ENCODE data around the gene KRT85.

Gene KRT85

GRCh38 chr12:52364901-52365489 is 2.3 kb downstream of the KRT85 start:
- no peak for DNase-seq

DNA sequence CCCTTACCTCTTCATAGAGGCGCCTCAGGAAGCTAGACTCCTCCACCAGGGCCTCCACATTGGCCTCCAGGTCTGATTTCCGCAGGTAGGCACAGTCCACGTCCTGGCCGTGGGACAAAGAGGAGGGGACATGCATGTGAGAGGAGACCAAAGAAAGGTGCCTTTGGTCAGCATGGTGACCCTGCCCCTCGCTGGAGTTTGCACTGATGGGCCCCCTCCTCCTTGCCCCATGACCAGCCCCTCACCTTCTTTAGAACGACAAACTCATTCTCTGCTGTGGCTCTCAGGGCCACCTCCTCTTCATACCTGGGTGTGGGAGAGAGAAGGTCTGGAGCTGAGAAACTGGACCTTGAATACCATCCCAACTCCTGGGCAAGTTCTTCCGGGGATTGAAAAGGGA is 3.2 kb downstream of the KRT85 start:
- DNase-seq: no peak

DNA sequence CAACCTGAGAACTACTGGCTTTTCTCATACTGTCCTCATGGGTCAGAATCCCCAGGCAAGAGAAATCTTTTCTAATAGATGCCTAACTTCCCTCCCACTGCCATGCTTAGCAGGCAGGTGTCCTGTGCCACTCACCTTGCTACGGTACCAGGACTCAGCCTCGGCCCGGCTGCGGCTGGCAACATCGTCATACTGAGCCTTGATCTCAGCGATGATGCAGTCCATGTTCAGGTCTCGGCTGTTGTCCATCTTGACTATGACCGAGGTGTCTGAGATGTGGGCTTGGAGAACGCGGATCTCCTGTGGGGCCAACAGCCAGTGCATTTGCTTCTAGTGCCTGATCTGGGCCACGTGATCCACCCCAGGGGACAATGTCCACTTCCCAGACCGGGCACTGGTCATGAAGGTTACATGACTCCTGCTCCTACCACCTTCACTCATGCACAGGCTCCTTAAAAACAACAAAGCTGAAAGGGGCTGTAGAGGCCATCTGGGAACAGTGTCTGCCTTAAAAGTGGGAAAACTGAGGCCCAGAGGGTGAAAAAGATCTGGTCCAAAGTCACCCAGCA is 4.1 kb downstream of the KRT85 start:
- DNase-seq: no peak

- DNase-seq: no peak
Observed at GRCh38 chr12:52362118-52362726, 5.1 kb downstream of the KRT85 start.

- no peak for DNase-seq
Observed at GRCh38 chr12:52361553-52361952, 5.7 kb downstream of the KRT85 start.

GRCh38 chr12:52360663-52361271 is 6.5 kb downstream of the KRT85 start:
- no peak for DNase-seq

GRCh38 chr12:52360106-52360662 is 7.1 kb downstream of the KRT85 start:
- DNase-seq: no peak

DNA sequence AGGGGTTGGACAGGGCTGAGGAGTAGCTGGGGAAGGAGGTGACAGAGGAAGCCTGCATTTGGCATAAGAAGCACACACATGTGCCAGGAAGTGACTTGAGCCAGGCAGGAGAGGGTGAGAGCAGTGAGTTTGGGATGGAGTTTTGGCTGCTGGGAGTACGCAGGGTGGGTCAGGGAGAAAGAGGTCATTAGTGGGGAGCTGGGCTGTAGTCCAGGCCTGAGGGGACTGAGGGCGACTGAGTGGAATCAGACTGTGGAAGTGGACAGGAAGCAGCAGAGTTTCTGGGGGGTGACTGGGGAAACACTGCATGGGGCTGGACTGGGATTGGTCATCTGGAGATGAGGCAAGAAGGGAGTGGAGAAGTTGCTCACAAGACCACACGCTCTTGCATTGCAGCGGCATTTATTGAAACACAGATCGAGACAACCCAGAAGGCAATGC is 7.6 kb downstream of the KRT85 start:
- no peak for DNase-seq

DNA sequence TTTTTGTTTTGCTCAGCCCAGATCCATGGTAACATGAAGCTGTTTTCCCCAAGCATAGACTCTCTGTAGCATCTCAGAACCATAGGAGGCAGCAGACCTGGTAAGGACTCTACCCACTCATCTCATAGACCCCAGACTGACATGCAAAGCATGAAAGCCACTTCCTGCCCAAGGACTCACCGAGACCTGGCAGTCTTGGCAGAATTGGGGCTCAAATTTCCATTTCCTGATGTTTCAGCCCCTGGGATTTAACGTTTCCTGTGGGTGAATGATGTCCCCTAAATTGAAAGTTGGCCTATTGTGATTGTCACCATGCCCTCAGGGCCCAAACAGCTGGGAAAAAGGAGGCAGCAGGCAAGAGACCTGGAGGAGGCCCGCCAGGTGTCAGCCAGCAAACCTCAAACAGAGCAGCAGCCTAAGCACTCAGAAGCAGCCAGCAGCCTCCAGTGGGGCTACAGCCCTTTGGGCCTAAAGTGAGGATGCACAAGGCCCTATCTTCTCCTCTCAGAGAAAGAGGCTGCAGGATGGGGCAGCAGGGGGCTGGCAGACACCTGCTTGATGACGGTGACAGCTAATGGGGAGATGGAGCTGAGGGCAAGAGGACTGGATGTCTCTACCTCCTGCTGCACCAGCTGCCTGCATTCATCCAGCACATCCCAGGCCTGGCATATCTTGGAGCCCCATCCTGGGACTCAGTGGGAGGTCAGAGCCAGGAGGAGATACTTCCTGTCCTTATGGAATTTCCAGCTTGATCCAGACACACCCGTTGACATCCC is 8.5 kb downstream of the KRT85 start:
- DNase-seq: no peak

GRCh38 chr12:52356762-52357580 is 10.3 kb downstream of the KRT85 start:
- no peak for DNase-seq

GRCh38 chr12:52356031-52356761 is 11.1 kb downstream of the KRT85 start:
- no peak for DNase-seq

DNA sequence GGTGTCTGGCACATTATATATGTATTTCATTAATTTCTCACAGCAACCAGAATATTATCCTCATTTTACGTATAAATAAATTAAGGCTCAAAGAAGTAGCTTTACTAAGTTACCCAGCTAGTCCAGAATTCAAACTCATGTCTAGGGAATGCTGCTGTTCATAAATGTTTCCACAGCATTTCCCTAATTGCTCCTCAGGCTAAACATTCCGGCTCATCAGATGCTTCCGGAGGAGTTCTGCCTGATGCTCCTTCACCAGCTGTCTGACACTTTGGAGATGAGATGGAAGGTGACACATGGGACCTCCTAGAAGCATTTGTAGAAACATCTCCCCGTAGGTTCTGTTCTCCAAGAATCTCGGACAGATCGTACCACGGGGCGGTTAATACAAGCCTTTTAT is 12.1 kb downstream of the KRT85 start:
- DNase-seq: no peak

DNA sequence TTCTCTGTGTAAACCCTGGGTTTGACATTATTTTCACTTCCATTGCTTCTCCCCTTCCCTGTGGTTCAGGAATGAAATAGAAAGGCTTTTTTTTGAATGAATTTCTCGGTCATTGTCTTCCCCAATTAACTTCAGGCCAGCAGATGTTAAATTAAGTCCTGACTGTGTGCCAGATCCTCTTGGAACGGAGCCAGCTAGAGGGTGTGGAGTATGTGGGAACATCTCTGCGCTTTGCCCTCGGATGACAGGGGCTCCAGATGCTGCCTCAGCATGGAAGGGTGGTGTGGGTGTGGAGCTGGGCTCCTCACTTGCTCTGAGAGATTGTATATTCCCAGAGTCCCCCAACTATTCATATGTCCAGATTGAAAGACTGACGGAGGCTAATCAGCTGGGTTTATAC is 13.1 kb downstream of the KRT85 start:
- DNase-seq: no peak

- DNase-seq: no peak
Observed at GRCh38 chr12:52353766-52354165, 13.5 kb downstream of the KRT85 start.

DNA sequence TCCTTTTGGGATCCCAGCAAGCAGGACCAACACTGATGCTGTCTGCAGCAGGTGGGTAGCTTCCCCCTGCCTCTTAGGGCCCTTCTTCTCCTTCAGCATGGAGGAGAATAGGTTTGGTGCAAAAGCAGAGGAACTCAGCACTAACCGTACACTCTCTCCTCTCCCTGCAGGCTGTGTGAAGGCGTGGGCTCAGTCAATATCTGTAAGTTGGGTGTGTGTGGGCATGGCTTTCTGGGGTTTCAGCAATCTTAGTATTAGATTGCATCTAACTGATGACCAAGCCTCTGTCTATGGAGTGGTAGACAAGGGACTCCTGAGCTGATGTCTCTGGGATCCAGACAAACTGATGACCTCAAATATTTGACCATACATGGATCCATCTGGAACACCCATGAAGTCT is 14.3 kb downstream of the KRT85 start:
- DNase-seq: no peak

GRCh38 chr12:52351196-52352059 is 15.9 kb downstream of the KRT85 start:
- DNase-seq: peak in 3 of 5 donors; percentile 34 to 58 (median 38)

- no peak for DNase-seq
Observed at GRCh38 chr12:52350786-52351185, 16.5 kb downstream of the KRT85 start.

DNA sequence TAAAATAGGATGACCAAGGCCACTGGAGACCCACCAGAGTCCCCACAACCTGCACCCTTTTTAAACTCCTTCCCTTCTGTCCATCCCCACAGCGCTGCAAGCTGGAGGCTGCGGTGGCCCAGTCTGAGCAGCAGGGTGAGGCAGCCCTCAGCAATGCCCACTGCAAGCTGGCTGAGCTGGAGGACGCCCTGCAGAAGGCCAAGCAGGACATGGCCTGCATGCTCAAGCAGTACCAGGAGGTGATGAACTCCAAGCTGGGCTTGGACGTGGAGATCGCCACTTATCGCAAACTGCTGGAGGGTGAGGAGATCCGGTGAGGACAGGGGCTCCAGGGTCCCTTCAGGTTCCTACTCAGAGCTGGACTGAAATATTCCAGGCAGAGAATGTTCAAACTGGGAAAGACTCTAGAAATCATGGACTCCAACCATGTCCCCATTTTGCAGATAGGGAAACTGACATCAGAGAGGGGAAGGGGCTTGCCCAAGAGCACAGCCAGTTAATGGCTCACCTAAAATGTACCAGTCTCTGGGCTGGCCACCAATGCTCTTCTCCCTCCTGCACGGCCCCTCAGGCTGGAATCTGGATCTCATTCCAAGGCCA is 17.2 kb downstream of the KRT85 start:
- DNase-seq: no peak

- DNase-seq: no peak
Observed at GRCh38 chr12:52349196-52349595, 18.1 kb downstream of the KRT85 start.
